Occipital lobe (tissue), 2 donors: ENCODE data around the gene SRPK2. TPM values are rescaled to one million over a fixed set of nuclear protein-coding genes. Genes with fewer than 3 reads are reported as not detected.
"Not testable (repeated sequence)": the region's sequence is repeated elsewhere in the genome, so short reads cannot be mapped to it uniquely, and the experiment has no call there.

ENCODE experiments used
- DNase-seq: peaks from one replicate; lab custom pipeline; 2025; lab: John Stamatoyannopoulos, UW
- total RNA-seq: library from RNA; depleted of rRNA; stranded (reverse); fragments of >200 nt; gene quantifications from one replicate; pipeline ENCODE4 v1.2.3, GENCODE V29; 2014

The SRPK2 gene
- total RNA-seq: 226 TPM

- peak; percentile 70 for DNase-seq
These were observed at the start of gene SRPK2 for GRCh38 chr7:105388356-105389087. SRPK2 (minus strand) TSS chr7:105388921.

- DNase-seq: no peak
These were observed 49.5 kb upstream of the SRPK2 start for GRCh38 chr7:105438254-105438653.

- not testable (repeated sequence) for DNase-seq
These were observed 48.6 kb upstream of the SRPK2 start for GRCh38 chr7:105437356-105437755.

- no peak for DNase-seq
These were observed 41.3 kb upstream of the SRPK2 start for GRCh38 chr7:105429746-105430612.

GRCh38 chr7:105426606-105427146 is 38.0 kb upstream of the SRPK2 start:
- no peak for DNase-seq

GRCh38 chr7:105423987-105424386 is 35.3 kb upstream of the SRPK2 start:
- DNase-seq: no peak

- no peak for DNase-seq
These were observed 25.2 kb upstream of the SRPK2 start for GRCh38 chr7:105413887-105414437.

- DNase-seq: not testable (repeated sequence)
These were observed 22.1 kb upstream of the SRPK2 start for GRCh38 chr7:105410774-105411173.

GRCh38 chr7:105409775-105410174 is 21.1 kb upstream of the SRPK2 start:
- not testable (repeated sequence) for DNase-seq

- DNase-seq: no peak
These were observed 20.2 kb upstream of the SRPK2 start for GRCh38 chr7:105408791-105409410.

- no peak for DNase-seq
These were observed 14.4 kb upstream of the SRPK2 start for GRCh38 chr7:105403128-105403527.

GRCh38 chr7:105402221-105403095 is 13.7 kb upstream of the SRPK2 start:
- DNase-seq: no peak

GRCh38 chr7:105399043-105399725 is 10.5 kb upstream of the SRPK2 start:
- no peak for DNase-seq

- no peak for DNase-seq
These were observed 7.8 kb upstream of the SRPK2 start for GRCh38 chr7:105396566-105396965.

- no peak for DNase-seq
These were observed 2.7 kb upstream of the SRPK2 start for GRCh38 chr7:105391429-105391828.

GRCh38 chr7:105389889-105390288 is 1.2 kb upstream of the SRPK2 start:
- DNase-seq: no peak

GRCh38 chr7:105389088-105389650 is 448 bp upstream of the SRPK2 start:
- DNase-seq: peak; percentile 47

- DNase-seq: peak; percentile 18
These were observed 989 bp downstream of the SRPK2 start for GRCh38 chr7:105387508-105388355.

GRCh38 chr7:105377903-105378302 is 10.8 kb downstream of the SRPK2 start:
- no peak for DNase-seq
